ENCODE measurements around the gene AR. TPM values are rescaled to one million over a fixed set of nuclear protein-coding genes. Genes with fewer than 3 reads are reported as not detected.

The AR gene
- total and polyA plus RNA-seq, 7 donors: under 0.01 to 9.1 (median 5.4) TPM; not detected in 1

DNA sequence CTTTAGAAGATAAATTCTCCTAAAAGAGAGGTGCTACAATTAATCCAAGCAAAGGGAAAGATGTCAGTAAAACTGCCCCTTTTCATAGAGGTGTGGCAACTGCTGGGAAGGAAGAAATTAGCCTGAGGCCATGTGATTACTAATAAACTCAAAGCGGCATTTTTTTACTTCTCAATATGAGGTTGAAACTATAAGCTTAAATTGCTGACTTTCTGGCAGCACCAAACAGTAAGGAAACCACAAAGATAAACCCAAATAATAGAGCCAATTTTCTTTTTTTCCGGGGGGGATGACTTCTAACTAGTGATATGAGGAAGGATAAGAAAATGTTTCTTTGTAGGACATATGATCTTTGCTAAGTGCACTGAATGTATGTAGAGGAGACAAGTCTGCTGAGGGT lies 30.9 kb downstream of the AR start:
- no peak for TF ChIP-seq POLR2AphosphoS5 (IDR thresholded peaks at IDR 0.05)
- no peak for TF ChIP-seq EP300 (IDR thresholded peaks at IDR 0.05)
- TF ChIP-seq, protein P1, sequence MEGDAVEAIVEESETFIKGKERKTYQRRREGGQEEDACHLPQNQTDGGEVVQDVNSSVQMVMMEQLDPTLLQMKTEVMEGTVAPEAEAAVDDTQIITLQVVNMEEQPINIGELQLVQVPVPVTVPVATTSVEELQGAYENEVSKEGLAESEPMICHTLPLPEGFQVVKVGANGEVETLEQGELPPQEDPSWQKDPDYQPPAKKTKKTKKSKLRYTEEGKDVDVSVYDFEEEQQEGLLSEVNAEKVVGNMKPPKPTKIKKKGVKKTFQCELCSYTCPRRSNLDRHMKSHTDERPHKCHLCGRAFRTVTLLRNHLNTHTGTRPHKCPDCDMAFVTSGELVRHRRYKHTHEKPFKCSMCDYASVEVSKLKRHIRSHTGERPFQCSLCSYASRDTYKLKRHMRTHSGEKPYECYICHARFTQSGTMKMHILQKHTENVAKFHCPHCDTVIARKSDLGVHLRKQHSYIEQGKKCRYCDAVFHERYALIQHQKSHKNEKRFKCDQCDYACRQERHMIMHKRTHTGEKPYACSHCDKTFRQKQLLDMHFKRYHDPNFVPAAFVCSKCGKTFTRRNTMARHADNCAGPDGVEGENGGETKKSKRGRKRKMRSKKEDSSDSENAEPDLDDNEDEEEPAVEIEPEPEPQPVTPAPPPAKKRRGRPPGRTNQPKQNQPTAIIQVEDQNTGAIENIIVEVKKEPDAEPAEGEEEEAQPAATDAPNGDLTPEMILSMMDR (IDR thresholded peaks at IDR 0.05): no peak
- no peak for TF ChIP-seq POLR2A (IDR thresholded peaks at IDR 0.05)
- 57 to 78% methylated on average over 2 of the region's 2 CpGs for WGBS, 2 donors
- Histone ChIP-seq H3K36me3 (no peaks in the 10 kb centered on the region), H3K27ac (no peak overlapping the region), H3K9me3 (no peaks in the 10 kb centered on the region), H3K4me1 (no peaks in the 10 kb centered on the region), H3K27me3 (no peaks in the 10 kb centered on the region), H3K4me3 (no peak overlapping the region)
- intact Hi-C loops (cut with DNase I): no loop called here
- no peak for DNase-seq

DNA sequence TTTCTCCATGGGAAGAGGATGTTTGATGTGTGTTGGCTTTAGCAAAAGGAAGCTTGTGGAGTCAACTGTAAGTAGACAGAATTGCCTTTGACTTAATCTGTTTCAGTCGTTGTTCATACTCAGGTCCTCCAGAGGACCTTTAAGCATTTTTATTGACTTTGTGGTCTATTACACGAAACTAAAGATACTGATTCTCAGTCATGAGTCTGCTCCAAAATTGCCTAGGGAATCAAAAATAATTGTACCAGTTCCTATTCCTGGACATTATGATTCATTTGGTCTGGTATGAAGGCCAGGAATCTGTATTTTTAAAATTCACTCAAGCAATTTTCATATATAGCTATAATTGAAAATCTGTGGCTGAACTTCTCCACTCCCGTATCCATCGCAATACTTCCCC lies 38.6 kb downstream of the AR start:
- WGBS, 2 donors: 77 to 92% methylated on average over 4 of the region's 4 CpGs
- Histone ChIP-seq H3K4me1 (no peaks in the 10 kb centered on the region), H3K36me3 (no peaks in the 10 kb centered on the region), H3K4me3 (no peak overlapping the region), H3K9me3 (no peaks in the 10 kb centered on the region), H3K27ac (no peak overlapping the region), H3K27me3 (no peaks in the 10 kb centered on the region)
- TF ChIP-seq, protein P1 (IDR thresholded peaks at IDR 0.05): no peak
- no peak for TF ChIP-seq POLR2AphosphoS5 (IDR thresholded peaks at IDR 0.05)
- TF ChIP-seq EP300 (IDR thresholded peaks at IDR 0.05): no peak
- TF ChIP-seq POLR2A (IDR thresholded peaks at IDR 0.05): no peak
- intact Hi-C loops (cut with DNase I): no loop called here
- no peak for DNase-seq

DNA sequence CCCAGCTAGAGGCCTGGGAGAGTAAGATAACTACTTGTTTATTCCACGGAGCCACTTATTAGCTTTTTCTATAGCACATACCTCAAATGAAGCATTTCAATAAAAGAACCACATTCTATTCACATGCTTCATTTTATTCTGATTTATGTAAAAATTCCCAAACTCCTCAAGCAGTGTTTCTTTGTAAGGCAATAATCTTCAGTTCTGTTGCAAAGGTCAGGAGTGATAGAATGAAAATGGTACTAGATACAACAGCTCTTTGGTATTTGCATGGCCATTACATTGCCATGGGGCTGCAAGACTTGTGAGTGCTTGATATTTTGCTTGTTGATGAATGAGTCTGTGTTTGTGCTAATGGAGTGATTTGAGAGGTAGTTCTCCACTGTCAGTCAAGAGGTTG lies 39.4 kb downstream of the AR start:
- Histone ChIP-seq H3K36me3 (no peaks in the 10 kb centered on the region), H3K4me3 (no peak overlapping the region), H3K9me3 (no peaks in the 10 kb centered on the region), H3K27me3 (no peaks in the 10 kb centered on the region), H3K4me1 (no peaks in the 10 kb centered on the region), H3K27ac (no peak overlapping the region)
- 73 to 79% methylated on average over 1 of the region's 1 CpG for WGBS, 2 donors
- no peak for DNase-seq
- TF ChIP-seq, protein P1 (IDR thresholded peaks at IDR 0.05): no peak
- TF ChIP-seq POLR2A (IDR thresholded peaks at IDR 0.05) (no peak), EP300 (IDR thresholded peaks at IDR 0.05) (no peak), POLR2AphosphoS5 (IDR thresholded peaks at IDR 0.05) (no peak)
- intact Hi-C loops (cut with DNase I): no loop called here

DNA sequence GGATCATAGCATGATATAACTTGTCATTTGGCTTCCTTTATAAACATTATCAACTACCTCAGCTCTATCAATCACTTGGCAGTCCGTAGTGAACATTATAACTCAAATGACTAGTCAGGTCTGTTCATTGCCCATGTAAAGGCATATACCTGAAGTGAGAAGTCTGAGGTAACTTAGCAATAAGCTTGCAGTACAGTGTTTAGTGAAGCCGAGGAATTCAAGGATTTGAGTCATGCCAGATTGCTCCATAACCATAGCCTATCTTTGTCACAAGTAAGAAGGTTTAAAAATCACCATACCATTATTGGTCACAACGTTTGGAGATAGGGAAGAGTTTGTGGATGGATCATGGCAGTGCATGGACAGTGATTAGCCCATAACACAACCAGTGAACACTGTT lies 41.6 kb downstream of the AR start:
- Histone ChIP-seq H3K27ac (no peak overlapping the region), H3K27me3 (no peaks in the 10 kb centered on the region), H3K4me1 (no peaks in the 10 kb centered on the region), H3K4me3 (no peak overlapping the region), H3K9me3 (no peaks in the 10 kb centered on the region), H3K36me3 (no peaks in the 10 kb centered on the region)
- WGBS, 2 donors: 64 to 82% methylated on average over 3 of the region's 3 CpGs
- TF ChIP-seq, protein P1 (IDR thresholded peaks at IDR 0.05): no peak
- intact Hi-C loops (cut with DNase I): no loop called here
- no peak for DNase-seq

DNA sequence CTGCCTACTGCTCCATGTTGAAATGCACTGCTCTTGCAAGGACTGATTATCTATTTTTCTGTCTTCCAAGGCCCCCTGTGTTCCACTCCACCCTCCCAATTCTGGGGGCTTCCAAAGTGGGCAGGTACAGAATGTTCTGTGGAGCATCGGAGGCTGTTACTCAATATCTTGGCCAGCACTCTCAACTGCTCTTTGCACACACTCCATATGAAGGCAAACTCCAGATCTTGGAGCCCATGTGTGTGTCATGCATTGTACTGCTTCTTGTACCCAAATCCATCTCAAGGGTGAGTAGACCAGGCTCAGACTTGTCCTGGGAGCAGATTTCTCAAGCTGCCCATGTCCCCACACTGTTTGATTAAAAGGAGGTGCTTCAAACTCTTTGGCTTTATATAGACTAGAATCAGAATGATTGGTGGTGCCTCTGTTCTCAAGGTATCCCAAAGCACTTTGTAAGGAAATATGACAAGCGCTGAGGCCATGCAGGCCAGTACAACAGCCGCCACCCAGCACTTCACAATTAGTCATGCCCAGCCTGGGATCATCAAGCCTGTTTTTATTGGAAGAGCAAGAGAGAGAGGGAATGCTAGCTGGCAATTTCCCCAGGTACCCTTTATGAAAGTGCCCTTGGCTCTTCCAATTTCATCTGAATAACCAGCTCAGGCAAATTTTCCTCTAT lies 44.3 kb downstream of the AR start:
- H3K27ac ChIP-seq: peak overlapping the region in 3 of 4 donors; percentile 15 to 40 (median 26)
- H3K9me3 ChIP-seq: no peaks in the 10 kb centered on the region
- 97 to 98% methylated on average over 3 of the region's 3 CpGs for WGBS, 2 donors
- no peaks in the 10 kb centered on the region for H3K36me3 ChIP-seq
- no peaks in the 10 kb centered on the region for H3K27me3 ChIP-seq
- H3K4me1 ChIP-seq: no peaks in the 10 kb centered on the region
- peak; percentile 64 for DNase-seq
- intact Hi-C loops (cut with DNase I): no loop called here
- no peak for TF ChIP-seq EP300 (IDR thresholded peaks at IDR 0.05)
- TF ChIP-seq, protein P1 (IDR thresholded peaks at IDR 0.05): no peak
- TF ChIP-seq POLR2AphosphoS5 (IDR thresholded peaks at IDR 0.05): no peak
- TF ChIP-seq POLR2A (IDR thresholded peaks at IDR 0.05): no peak
- H3K4me3 ChIP-seq: no peak overlapping the region

All from sigmoid colon (tissue), 7 donors.